HG03064 (cell line): ENCODE measurements around the gene AP2A1.
"Not testable (repeated sequence)": the region's sequence is repeated elsewhere in the genome, so short reads cannot be mapped to it uniquely, and the experiment has no call there.

Source experiments
- ATAC-seq: cut with Tn5 transposase; IDR thresholded peaks from one replicate; pipeline ENCODE4 v1.9.1; 2021; ENCODE audit warnings: low read depth; ENCODE audit not compliant: unreplicated experiment

Gene AP2A1

GRCh38 chr19:49766930-49767299 lies at the start of gene AP2A1:
Gene AP2A1, plus strand, starts transcription at chr19:49767001. Its CDS starts 133 bp downstream, at chr19:49767134.
- ATAC-seq: no peak

GRCh38 chr19:49718511-49718910 lies 48.3 kb upstream of the AP2A1 start:
- no peak for ATAC-seq

GRCh38 chr19:49718991-49719390 lies 47.8 kb upstream of the AP2A1 start:
- no peak for ATAC-seq

- ATAC-seq: not testable (repeated sequence)
Observed at GRCh38 chr19:49719420-49719819, 47.4 kb upstream of the AP2A1 start.

- no peak for ATAC-seq
Observed at GRCh38 chr19:49727217-49728030, 39.4 kb upstream of the AP2A1 start.

GRCh38 chr19:49730166-49730565 lies 36.6 kb upstream of the AP2A1 start:
- ATAC-seq: no peak

GRCh38 chr19:49738268-49738667 lies 28.5 kb upstream of the AP2A1 start:
- ATAC-seq: no peak

GRCh38 chr19:49739098-49739497 lies 27.7 kb upstream of the AP2A1 start:
- no peak for ATAC-seq

- ATAC-seq: no peak
Observed at GRCh38 chr19:49739933-49740332, 26.9 kb upstream of the AP2A1 start.

GRCh38 chr19:49741210-49741844 lies 25.5 kb upstream of the AP2A1 start:
- ATAC-seq: no peak

- no peak for ATAC-seq
Observed at GRCh38 chr19:49744946-49745381, 21.8 kb upstream of the AP2A1 start.

- ATAC-seq: no peak
Observed at GRCh38 chr19:49746206-49746958, 20.4 kb upstream of the AP2A1 start.

- no peak for ATAC-seq
Observed at GRCh38 chr19:49749055-49749716, 17.6 kb upstream of the AP2A1 start.

GRCh38 chr19:49749771-49750170 lies 17.0 kb upstream of the AP2A1 start:
- no peak for ATAC-seq

- ATAC-seq: no peak
Observed at GRCh38 chr19:49752701-49753100, 14.1 kb upstream of the AP2A1 start.

GRCh38 chr19:49755956-49756355 lies 10.8 kb upstream of the AP2A1 start:
- no peak for ATAC-seq

GRCh38 chr19:49758292-49758691 lies 8.5 kb upstream of the AP2A1 start:
- no peak for ATAC-seq

- ATAC-seq: no peak
Observed at GRCh38 chr19:49761249-49761624, 5.6 kb upstream of the AP2A1 start.

- no peak for ATAC-seq
Observed at GRCh38 chr19:49761625-49762311, 5.0 kb upstream of the AP2A1 start.

- no peak for ATAC-seq
Observed at GRCh38 chr19:49763230-49763629, 3.6 kb upstream of the AP2A1 start, which contains the start of gene TSKS. Gene TSKS, minus strand, starts transcription at chr19:49763306. Its CDS starts 59 bp downstream, at chr19:49763247.
